Ovary (tissue), 9 donors: ENCODE results near the gene ZNRF4. TPM values are rescaled to one million over a fixed set of nuclear protein-coding genes. Genes with fewer than 3 reads are reported as not detected.

Experiments
- DNase-seq, 5 donors: peaks; one replicate each; pipeline ENCODE4 v3.0.0-alpha.2; 2019 to 2020
- H3K27ac ChIP-seq, 2 donors: fragments of 200-600 bp; one replicate each; pipeline versions ENCODE4 v1.5.1 to v1.8.0; 2019 to 2022
- H3K27me3 ChIP-seq: fragments of 200-600 bp; one replicate; pipeline ENCODE4 v1.8.0; 2022
- H3K36me3 ChIP-seq: fragments of 200-600 bp; sonication (generic); one replicate; pipeline ENCODE4 v1.5.1; 2019
- H3K4me1 ChIP-seq: one replicate; pipeline ENCODE4 v1.8.1; 2013; ENCODE audit warnings: mild to moderate bottlenecking, moderate library complexity; ENCODE audit not compliant: insufficient read depth
- H3K4me3 ChIP-seq: fragments of 200-600 bp; sonication (generic); one replicate; pipeline ENCODE4 v1.5.1; 2017
- H3K9me3 ChIP-seq, 2 donors: fragments of 200-600 bp in 1 of 2; sonication (generic) in 1 of 2; one replicate each; pipeline versions ENCODE4 v1.5.1 to v1.8.1; 2013 to 2019; ENCODE audit warnings: mild to moderate bottlenecking in 1 of 2, moderate library complexity in 1 of 2
- EP300 ChIP-seq: sonication (generic); formaldehyde crosslinking; IDR thresholded peaks from one replicate; pipeline ENCODE4 v1.6.1; 2017; ENCODE audit warnings: antibody characterized with exemption
- POLR2A ChIP-seq: fragments of 450-650 bp; IDR thresholded peaks from one replicate; pipeline ENCODE4 v1.6.1; 2017; ENCODE audit warnings: antibody characterized with exemption, mild to moderate bottlenecking, moderate library complexity
- WGBS, 3 donors: extraction: QIAGEN DNeasy Blood & Tissue Kit in 1 of 3; methylation state at CpG; one replicate each; pipeline versions ENCODE4 v1.1.5 to v1.1.7; 2013 to 2017; 5-methylcytosine and 5-hydroxymethylcytosine counted together
- intact Hi-C, 4 donors: fragments of 100-400 bp; cut with DNase I; formaldehyde crosslinking; loops; one replicate each; pipeline versions ENCODE4 v1.11.0 to v1.15.1; 2022 to 2023
- polyA plus RNA-seq, 2 donors: library from polyadenylated mRNA; stranded (reverse); fragments of 200-250 nt in 1 of 2; fragments of 350-450 nt in 1 of 2; fragmentation: Illumina TruSeq in 1 of 2; extraction: RNeasy Lipid Tissue Mini Kit (QIAGEN cat#74804) in 1 of 2; gene quantifications; one replicate each; pipeline ENCODE4 v1.2.3, GENCODE V29; 2013 to 2014
- total RNA-seq, 7 donors: library from RNA; depleted of rRNA in 2 of 7; stranded (reverse); fragments of >200 nt in 2 of 7; fragmentation: NEBNext Ultra II Directional in 3 of 7; extraction: Animal tissue kit (Norgen Biotek cat#: 25700) in 3 of 7; gene quantifications; one replicate each; pipeline versions ENCODE4 v1.1.0 to v1.2.4, GENCODE V29; 2016 to 2023
- TF ChIP-seq, protein P1 (sequence below), 3 donors: fragments of 450-650 bp in 2 of 3; fragments of 200-600 bp in 1 of 3; IDR thresholded peaks; one replicate each; pipeline versions ENCODE4 v1.5.1 to v1.8.0; 2016 to 2022; ENCODE audit warnings: antibody characterized with exemption in 3 of 3, mild to moderate bottlenecking in 1 of 3
- donor health status: DM: no; HTN: no; CAD: no; lungs with moderate emphysema.
- donor health status: DM: no; HTN: no; CAD: no.
- donor health status: Bipolar disorder and iron deficiency.
- donor health status: DM: yes; HTN: yes; CAD: no.
- donor health status: DM: no; HTN: no; CAD: no.
- donor health status: DM: yes; HTN: yes; CAD: no.

The ZNRF4 gene
- total and polyA plus RNA-seq, 9 donors: not detected

DNA sequence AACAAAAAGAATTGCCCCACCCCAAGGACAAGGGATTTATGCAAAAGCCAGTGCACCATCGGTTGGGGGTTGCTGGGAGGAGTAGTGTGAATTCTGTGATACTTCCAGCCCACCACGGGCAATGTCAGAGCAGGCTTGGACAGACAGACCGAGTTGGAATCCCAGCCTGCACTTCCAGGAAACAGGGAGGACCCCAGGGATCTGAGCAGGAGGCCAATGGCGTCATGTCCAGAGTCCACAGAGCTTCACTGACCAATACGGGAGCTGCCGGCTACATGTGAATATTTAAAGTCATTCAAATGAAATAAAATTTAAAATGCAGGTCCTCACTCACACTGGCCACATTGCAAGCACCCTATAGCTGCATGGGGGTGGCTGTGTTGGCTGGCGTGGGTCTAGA lies 10.9 kb downstream of the ZNRF4 start:
- TF ChIP-seq EP300 (no peak), POLR2A (no peak)
- TF ChIP-seq, protein P1, sequence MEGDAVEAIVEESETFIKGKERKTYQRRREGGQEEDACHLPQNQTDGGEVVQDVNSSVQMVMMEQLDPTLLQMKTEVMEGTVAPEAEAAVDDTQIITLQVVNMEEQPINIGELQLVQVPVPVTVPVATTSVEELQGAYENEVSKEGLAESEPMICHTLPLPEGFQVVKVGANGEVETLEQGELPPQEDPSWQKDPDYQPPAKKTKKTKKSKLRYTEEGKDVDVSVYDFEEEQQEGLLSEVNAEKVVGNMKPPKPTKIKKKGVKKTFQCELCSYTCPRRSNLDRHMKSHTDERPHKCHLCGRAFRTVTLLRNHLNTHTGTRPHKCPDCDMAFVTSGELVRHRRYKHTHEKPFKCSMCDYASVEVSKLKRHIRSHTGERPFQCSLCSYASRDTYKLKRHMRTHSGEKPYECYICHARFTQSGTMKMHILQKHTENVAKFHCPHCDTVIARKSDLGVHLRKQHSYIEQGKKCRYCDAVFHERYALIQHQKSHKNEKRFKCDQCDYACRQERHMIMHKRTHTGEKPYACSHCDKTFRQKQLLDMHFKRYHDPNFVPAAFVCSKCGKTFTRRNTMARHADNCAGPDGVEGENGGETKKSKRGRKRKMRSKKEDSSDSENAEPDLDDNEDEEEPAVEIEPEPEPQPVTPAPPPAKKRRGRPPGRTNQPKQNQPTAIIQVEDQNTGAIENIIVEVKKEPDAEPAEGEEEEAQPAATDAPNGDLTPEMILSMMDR (IDR thresholded peaks at IDR 0.05): no peak
- no peaks in the 10 kb centered on the region for H3K27me3 ChIP-seq
- no peak overlapping the region for H3K4me3 ChIP-seq
- 43 to 60% (median 57%) methylated on average over 7 of the region's 7 CpGs for WGBS, 3 donors
- no peak for DNase-seq
- no peak overlapping the region for H3K27ac ChIP-seq
- intact Hi-C loops: no loop called here
- H3K4me1 ChIP-seq: no peaks in the 10 kb centered on the region
- no peaks in the 10 kb centered on the region for H3K9me3 ChIP-seq
- H3K36me3 ChIP-seq: no peaks in the 10 kb centered on the region

DNA sequence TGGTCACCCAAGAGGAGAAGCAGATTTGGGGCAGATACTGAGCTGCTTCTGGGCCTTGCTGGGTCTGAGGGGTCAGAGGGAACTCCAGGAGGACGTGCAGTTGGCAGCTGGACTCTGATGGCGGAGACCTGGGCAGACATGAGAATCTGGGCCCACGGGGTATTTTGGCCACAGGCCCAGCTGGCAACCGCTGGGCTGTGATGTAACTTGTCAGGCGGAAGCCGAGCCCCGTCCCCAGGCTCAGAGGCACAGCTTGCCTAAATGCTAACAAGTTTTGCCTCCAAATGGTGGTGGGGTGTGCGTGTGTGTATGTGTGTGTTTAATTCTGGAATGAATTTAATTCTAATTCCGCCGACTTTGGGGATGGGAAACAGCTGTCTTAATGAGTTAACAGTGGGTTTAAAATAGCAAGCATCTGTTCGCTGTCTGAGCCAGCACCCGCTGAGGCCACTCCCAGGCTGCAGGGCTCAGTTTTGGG lies 11.6 kb downstream of the ZNRF4 start:
- no peaks in the 10 kb centered on the region for H3K36me3 ChIP-seq

DNA sequence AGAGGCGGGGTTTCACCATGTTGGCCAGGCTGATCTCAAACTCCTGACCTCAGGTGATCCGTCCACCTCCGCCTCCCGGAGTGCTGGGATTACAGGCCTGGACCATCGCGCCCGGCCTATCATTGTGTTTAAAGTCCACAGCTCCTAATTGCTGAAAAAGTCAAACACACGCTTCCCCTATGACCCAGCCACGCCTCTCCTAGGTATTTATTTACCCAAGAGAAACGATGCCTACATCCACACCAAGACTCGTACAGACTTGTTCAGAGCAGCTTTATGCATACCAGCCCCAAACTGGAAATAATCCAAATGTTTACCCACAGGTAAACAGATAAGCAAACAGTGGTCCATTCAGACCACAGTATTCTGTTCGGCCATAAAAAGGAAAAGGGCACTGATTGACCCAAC lies 15.1 kb downstream of the ZNRF4 start:
- TF ChIP-seq, protein P1 (IDR thresholded peaks at IDR 0.05): no peak
- TF ChIP-seq POLR2A (no peak), EP300 (no peak)
- Histone ChIP-seq H3K4me1 (no peaks in the 10 kb centered on the region), H3K27ac (no peak overlapping the region), H3K27me3 (no peaks in the 10 kb centered on the region), H3K4me3 (no peak overlapping the region), H3K36me3 (no peaks in the 10 kb centered on the region), H3K9me3 (no peaks in the 10 kb centered on the region)
- no peak for DNase-seq
- 50 to 59% (median 50%) methylated on average over 12 of the region's 12 CpGs for WGBS, 3 donors
- intact Hi-C loops: no loop called here

More for the DNA sequence above, 11.6 kb downstream of the ZNRF4 start:
- Histone ChIP-seq H3K27me3 (no peaks in the 10 kb centered on the region), H3K4me3 (no peak overlapping the region), H3K4me1 (no peaks in the 10 kb centered on the region), H3K27ac (no peak overlapping the region), H3K9me3 (no peaks in the 10 kb centered on the region)
- TF ChIP-seq EP300 (no peak), POLR2A (no peak)
- TF ChIP-seq, protein P1 (IDR thresholded peaks at IDR 0.05): no peak
- intact Hi-C loops: no loop called here
- DNase-seq: no peak
- WGBS, 3 donors: 6 to 11% (median 8%) methylated on average over 12 of the region's 12 CpGs

DNA sequence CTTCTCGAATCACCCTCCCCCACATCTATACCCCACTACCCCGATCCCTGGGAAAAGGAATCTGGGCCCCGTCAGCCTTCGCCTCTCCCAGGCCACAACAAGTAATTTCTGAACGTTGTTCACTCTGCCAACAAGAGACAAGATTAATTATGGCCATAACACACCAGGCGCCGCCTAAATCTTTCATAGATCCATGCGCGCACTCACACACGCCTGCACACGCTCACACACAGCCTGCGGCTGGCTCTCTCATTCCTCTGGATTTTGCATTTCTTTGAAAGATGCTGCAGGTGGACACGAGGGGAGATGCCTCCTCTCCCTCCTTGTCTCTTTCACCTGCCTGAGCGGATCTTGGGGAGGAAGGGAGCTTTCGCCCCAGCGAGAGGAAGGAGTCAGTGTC lies 17.1 kb downstream of the ZNRF4 start:
- WGBS, 3 donors: 44 to 59% (median 50%) methylated on average over 16 of the region's 16 CpGs
- Histone ChIP-seq H3K4me3 (no peak overlapping the region), H3K9me3 (no peaks in the 10 kb centered on the region), H3K27ac (no peak overlapping the region), H3K4me1 (no peaks in the 10 kb centered on the region), H3K36me3 (no peaks in the 10 kb centered on the region), H3K27me3 (no peaks in the 10 kb centered on the region)
- no peak for DNase-seq
- intact Hi-C loops: no loop called here
- TF ChIP-seq POLR2A: no peak
- TF ChIP-seq, protein P1 (IDR thresholded peaks at IDR 0.05): no peak
- no peak for TF ChIP-seq EP300

DNA sequence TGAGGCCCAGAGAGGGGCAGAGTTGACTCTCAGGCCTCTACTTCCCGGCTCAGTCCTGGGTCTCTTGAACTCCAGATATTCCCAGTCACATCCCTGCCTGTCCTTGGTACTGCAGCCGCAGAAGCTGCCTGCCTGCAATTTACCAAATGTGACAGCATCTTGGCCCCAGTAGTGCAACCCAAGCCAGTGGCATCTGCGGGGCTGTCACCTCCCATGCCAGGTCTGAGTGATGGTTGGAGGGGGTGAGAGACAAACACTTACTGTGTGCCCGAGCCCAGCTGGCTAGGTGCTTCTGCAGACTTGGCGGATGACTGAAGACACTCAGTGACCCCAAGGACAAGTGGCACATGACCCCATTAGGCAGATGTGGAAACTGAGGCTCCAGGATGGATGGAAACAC lies 18.4 kb downstream of the ZNRF4 start:
- no peak overlapping the region for H3K4me3 ChIP-seq
- no peak overlapping the region for H3K27ac ChIP-seq
- H3K27me3 ChIP-seq: no peaks in the 10 kb centered on the region
- no peaks in the 10 kb centered on the region for H3K36me3 ChIP-seq
- H3K4me1 ChIP-seq: no peaks in the 10 kb centered on the region
- intact Hi-C loops: no loop called here
- no peak for DNase-seq
- WGBS, 3 donors: 83 to 90% (median 84%) methylated on average over 5 of the region's 5 CpGs
- TF ChIP-seq POLR2A (no peak), EP300 (no peak)
- TF ChIP-seq, protein P1 (IDR thresholded peaks at IDR 0.05): no peak
- H3K9me3 ChIP-seq: no peaks in the 10 kb centered on the region
